ENCODE data around the gene AUNIP.

AUNIP gene

GRCh38 chr1:25837262-25837875 lies 21.9 kb downstream of the AUNIP start:
- DNase-seq (ENCODE audit: extremely low read depth, low read depth) = no peak

GRCh38 chr1:25836695-25837094 lies 22.6 kb downstream of the AUNIP start:
- TF ChIP-seq CTCF (IDR thresholded peaks at IDR 0.05; ENCODE audit: low read depth, low read length) = no peak
- DNase-seq (ENCODE audit: extremely low read depth, low read depth) = no peak

More at GRCh38 chr1:25837262-25837875, 21.9 kb downstream of the AUNIP start:
- TF ChIP-seq CTCF (IDR thresholded peaks at IDR 0.05; ENCODE audit: low read depth, low read length) = peak; percentile 14

GRCh38 chr1:25834894-25835293 lies 24.4 kb downstream of the AUNIP start:
- no peak for DNase-seq (ENCODE audit: extremely low read depth, low read depth)
- TF ChIP-seq CTCF (IDR thresholded peaks at IDR 0.05; ENCODE audit: low read depth, low read length) = no peak

- no peak for DNase-seq (ENCODE audit: extremely low read depth, low read depth)
- no peak for TF ChIP-seq CTCF (IDR thresholded peaks at IDR 0.05; ENCODE audit: low read depth, low read length)
These were observed 26.1 kb downstream of the AUNIP start for GRCh38 chr1:25833158-25833557.

- no peak for TF ChIP-seq CTCF (IDR thresholded peaks at IDR 0.05; ENCODE audit: low read depth, low read length)
- no peak for DNase-seq (ENCODE audit: extremely low read depth, low read depth)
These were observed 26.8 kb downstream of the AUNIP start for GRCh38 chr1:25832336-25833037.

GRCh38 chr1:25831569-25832196 lies 27.6 kb downstream of the AUNIP start:
- no peak for DNase-seq (ENCODE audit: extremely low read depth, low read depth)
- no peak for TF ChIP-seq CTCF (IDR thresholded peaks at IDR 0.05; ENCODE audit: low read depth, low read length)

GRCh38 chr1:25829046-25829445 lies 30.2 kb downstream of the AUNIP start:
- no peak for TF ChIP-seq CTCF (IDR thresholded peaks at IDR 0.05; ENCODE audit: low read depth, low read length)
- DNase-seq (ENCODE audit: extremely low read depth, low read depth) = no peak

Data from AG09319 (cell line).